Neutrophil (primary cell): ENCODE data around the gene ARID1A.

Source experiments
- H3K27ac ChIP-seq: fragments of 200-600 bp; sonication (generic); 2 replicates; pipeline ENCODE4 v1.5.1; 2016; ENCODE audit warnings: mild to moderate bottlenecking, moderate library complexity
- H3K27me3 ChIP-seq: fragments of 200-600 bp; sonication (generic); 2 replicates; pipeline ENCODE4 v1.6.0; 2016; ENCODE audit warnings: mild to moderate bottlenecking
- H3K36me3 ChIP-seq: fragments of 200-600 bp; sonication (generic); 2 replicates; pipeline ENCODE4 v1.5.1; 2017
- H3K4me1 ChIP-seq, 2 experiments: fragments of 200-600 bp in 1 of 2; sonication (generic) in 1 of 2; 1 replicate in 1 of 2; 2 replicates in 1 of 2; pipeline versions ENCODE4 v1.5.1 to v1.6.1; 2013 to 2016; ENCODE audit warnings: low read depth in 1 of 2, low read length in 1 of 2, mild to moderate bottlenecking in 1 of 2, moderate library complexity in 1 of 2; ENCODE audit not compliant: control insufficient read depth in 1 of 2, insufficient read depth in 1 of 2
- H3K4me3 ChIP-seq, 2 experiments: fragments of 200-600 bp in 1 of 2; sonication (generic) in 1 of 2; 1 replicate in 1 of 2; 2 replicates in 1 of 2; pipeline ENCODE4 v1.5.1; 2013 to 2016; ENCODE audit warnings: low read depth in 1 of 2, low read length in 1 of 2, mild to moderate bottlenecking in 1 of 2, moderate library complexity in 1 of 2
- H3K9me3 ChIP-seq: fragments of 200-600 bp; sonication (generic); 2 replicates; pipeline ENCODE4 v1.5.1; 2016
- TF ChIP-seq, protein P1 (sequence below): fragments of 200-600 bp; sonication (generic); IDR thresholded peaks from 2 replicates; pipeline ENCODE4 v1.5.1; 2016; ENCODE audit warnings: antibody characterized with exemption

The ARID1A gene

GRCh38 chr1:26789931-26790330, 94.1 kb downstream of the ARID1A start:
- TF ChIP-seq, protein P1, sequence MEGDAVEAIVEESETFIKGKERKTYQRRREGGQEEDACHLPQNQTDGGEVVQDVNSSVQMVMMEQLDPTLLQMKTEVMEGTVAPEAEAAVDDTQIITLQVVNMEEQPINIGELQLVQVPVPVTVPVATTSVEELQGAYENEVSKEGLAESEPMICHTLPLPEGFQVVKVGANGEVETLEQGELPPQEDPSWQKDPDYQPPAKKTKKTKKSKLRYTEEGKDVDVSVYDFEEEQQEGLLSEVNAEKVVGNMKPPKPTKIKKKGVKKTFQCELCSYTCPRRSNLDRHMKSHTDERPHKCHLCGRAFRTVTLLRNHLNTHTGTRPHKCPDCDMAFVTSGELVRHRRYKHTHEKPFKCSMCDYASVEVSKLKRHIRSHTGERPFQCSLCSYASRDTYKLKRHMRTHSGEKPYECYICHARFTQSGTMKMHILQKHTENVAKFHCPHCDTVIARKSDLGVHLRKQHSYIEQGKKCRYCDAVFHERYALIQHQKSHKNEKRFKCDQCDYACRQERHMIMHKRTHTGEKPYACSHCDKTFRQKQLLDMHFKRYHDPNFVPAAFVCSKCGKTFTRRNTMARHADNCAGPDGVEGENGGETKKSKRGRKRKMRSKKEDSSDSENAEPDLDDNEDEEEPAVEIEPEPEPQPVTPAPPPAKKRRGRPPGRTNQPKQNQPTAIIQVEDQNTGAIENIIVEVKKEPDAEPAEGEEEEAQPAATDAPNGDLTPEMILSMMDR, result no peak
- Histone ChIP-seq H3K4me3 (no peak overlapping the region), H3K27me3 (no peaks in the 10 kb centered on the region), H3K27ac (no peak overlapping the region), H3K36me3 (peaks cover 22% of the 10 kb centered on the region), H3K9me3 (no peaks in the 10 kb centered on the region), H3K4me1 (peaks cover 31 to 46% of the 10 kb centered on the region in 2 experiments)

DNA sequence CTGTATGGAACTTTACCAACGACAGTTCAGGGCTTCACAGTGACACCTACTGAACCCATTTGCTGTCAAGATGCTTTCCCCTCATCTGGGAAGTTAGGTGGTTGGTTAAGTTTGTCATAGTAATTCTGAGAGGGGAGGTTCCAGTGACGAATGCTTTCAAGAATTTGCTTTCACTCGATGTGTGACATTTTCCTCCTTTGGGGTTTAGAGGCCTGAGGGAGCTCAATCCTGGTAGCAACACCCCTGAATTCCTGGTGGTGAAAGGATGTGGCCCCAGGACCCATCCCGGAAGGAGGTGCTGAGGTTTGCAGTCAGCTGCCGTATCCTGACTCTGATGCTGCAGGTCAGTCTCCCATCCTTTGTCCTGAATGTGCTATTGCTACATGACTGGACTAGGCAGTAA, 94.7 kb downstream of the ARID1A start:
- H3K4me1 ChIP-seq, result peaks cover 24 to 40% of the 10 kb centered on the region in 2 experiments

DNA sequence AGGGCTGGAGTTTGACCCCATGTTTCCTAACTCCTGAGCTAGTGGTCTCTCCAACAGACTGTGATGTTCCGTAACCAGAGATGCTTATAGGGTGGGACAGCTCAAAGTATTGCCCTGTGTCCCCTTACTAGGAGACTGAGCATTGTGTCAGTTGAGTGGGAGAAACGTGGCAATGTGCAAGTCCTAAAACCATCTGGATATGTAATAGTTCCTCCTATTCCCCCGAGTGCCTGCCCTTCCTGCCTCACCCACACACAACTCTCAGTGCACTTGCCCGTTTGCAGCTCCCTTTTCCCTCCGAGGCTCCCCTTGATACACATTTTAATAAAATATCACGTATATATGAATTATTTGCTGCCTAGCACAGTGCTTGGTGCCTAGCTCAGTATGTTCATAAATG, 95.3 kb downstream of the ARID1A start:
- no peaks in the 10 kb centered on the region for H3K9me3 ChIP-seq
- peaks cover 19 to 34% of the 10 kb centered on the region in 2 experiments for H3K4me1 ChIP-seq
- no peak overlapping the region for H3K27ac ChIP-seq
- TF ChIP-seq, protein P1, result no peak
- H3K36me3 ChIP-seq, result peaks cover 27% of the 10 kb centered on the region
- H3K27me3 ChIP-seq, result no peaks in the 10 kb centered on the region
- H3K4me3 ChIP-seq, result no peak overlapping the region

More for the DNA sequence above, 94.7 kb downstream of the ARID1A start:
- TF ChIP-seq, protein P1, result no peak
- Histone ChIP-seq H3K27ac (no peak overlapping the region), H3K4me3 (no peak overlapping the region), H3K9me3 (no peaks in the 10 kb centered on the region), H3K27me3 (no peaks in the 10 kb centered on the region), H3K36me3 (peaks cover 27% of the 10 kb centered on the region)

DNA sequence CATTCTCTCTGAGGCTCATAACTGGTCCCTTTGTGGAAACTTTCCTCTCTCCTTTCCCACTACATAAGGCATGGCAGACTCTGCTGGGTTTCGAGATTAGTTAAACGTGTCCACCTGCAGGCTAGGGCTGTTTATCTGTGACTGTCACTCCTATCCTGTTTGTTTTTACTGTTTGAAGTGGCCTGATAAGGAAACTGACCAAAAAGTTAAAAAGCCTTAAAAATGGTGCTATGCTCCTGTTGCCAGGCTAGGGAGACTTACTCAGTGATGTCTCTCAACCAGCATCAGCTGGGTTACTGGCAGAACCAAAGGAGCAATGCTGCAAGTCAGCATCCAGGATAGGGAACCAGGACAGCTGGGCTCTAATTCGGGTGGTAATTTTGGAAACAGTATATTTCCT, 95.8 kb downstream of the ARID1A start:
- no peaks in the 10 kb centered on the region for H3K9me3 ChIP-seq
- no peak overlapping the region for H3K4me3 ChIP-seq
- H3K27ac ChIP-seq, result no peak overlapping the region
- H3K4me1 ChIP-seq, result peaks cover 14 to 29% of the 10 kb centered on the region in 2 experiments
- TF ChIP-seq, protein P1, result no peak
- no peaks in the 10 kb centered on the region for H3K27me3 ChIP-seq
- peaks cover 32% of the 10 kb centered on the region for H3K36me3 ChIP-seq

DNA sequence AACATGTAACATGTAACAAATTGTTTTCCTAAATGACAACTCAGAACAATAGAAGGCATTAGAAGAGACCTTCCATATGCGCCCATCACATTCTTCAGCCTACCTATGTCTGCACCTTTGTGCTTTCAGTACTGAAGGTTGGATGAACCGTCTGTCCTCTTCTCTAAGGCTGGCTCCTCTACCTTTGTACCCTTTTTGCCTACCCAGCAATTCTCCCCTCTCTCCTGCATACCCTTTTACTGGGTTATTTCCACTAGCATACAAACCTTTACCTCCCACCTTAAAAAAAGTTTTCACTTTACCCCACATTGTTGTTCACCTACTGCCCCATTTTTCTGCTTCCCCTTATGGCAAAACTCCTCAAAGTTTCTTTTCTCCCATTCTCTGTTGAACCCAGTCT, 97.1 kb downstream of the ARID1A start:
- H3K9me3 ChIP-seq, result no peaks in the 10 kb centered on the region
- no peaks in the 10 kb centered on the region for H3K27me3 ChIP-seq
- H3K27ac ChIP-seq, result no peak overlapping the region
- TF ChIP-seq, protein P1, result no peak
- peaks cover 7 to 23% of the 10 kb centered on the region in 2 experiments for H3K4me1 ChIP-seq
- H3K4me3 ChIP-seq, result no peak overlapping the region
- peaks cover 39% of the 10 kb centered on the region for H3K36me3 ChIP-seq

GRCh38 chr1:26794391-26794790, 98.6 kb downstream of the ARID1A start:
- Histone ChIP-seq H3K9me3 (no peaks in the 10 kb centered on the region), H3K27me3 (no peaks in the 10 kb centered on the region), H3K4me3 (no peak overlapping the region), H3K27ac (no peak overlapping the region), H3K36me3 (peaks cover 44% of the 10 kb centered on the region), H3K4me1 (peaks cover 0 to 10% of the 10 kb centered on the region in 2 experiments)
- TF ChIP-seq, protein P1, result no peak
